Sigmoid colon (tissue), 4 donors: ENCODE measurements around the gene HABP4.

ENCODE experiments used
- EP300 ChIP-seq, 4 donors: sonication (generic); formaldehyde crosslinking; IDR thresholded peaks; one replicate each; pipeline ENCODE4 v1.6.1; 2017; ENCODE audit warnings: antibody characterized with exemption in 4 of 4
- POLR2A ChIP-seq, 2 donors: fragments of 450-650 bp; IDR thresholded peaks; one replicate each; pipeline ENCODE4 v1.6.1; 2016; ENCODE audit warnings: antibody characterized with exemption in 2 of 2, mild to moderate bottlenecking in 2 of 2, moderate library complexity in 2 of 2
- POLR2AphosphoS5 ChIP-seq, 4 donors: sonication (generic); formaldehyde crosslinking; IDR thresholded peaks; one replicate each; pipeline ENCODE4 v1.6.1; 2017; ENCODE audit warnings: antibody characterized with exemption in 4 of 4
- TF ChIP-seq, protein P1 (sequence below), 4 experiments: fragments of 450-650 bp in 3 of 4; fragments of 200-600 bp in 1 of 4; IDR thresholded peaks; one replicate each; pipeline ENCODE4 v1.5.1; 2016 to 2019; ENCODE audit warnings: antibody characterized with exemption in 4 of 4, mild to moderate bottlenecking in 3 of 4, moderate library complexity in 2 of 4

DNA sequence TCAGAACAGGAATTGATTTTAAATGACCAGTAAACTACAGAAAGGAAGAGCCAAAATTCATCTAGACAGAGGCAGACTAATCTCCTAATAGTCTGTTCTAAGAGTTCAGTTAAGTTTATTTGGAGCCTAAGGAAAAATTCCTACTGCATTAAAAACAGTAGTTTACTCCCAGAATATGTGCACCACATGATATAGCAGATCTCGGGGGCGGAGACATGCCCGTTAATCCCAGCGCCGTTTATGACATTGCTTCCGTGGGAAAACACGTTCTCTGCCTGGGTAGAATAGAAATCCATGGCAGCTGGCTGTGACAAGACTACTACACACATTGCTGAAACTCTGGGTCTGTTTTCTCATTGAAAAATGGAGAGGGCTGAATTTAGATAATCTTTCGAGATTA lies 11.4 kb downstream of the HABP4 start:
- TF ChIP-seq, protein P1, sequence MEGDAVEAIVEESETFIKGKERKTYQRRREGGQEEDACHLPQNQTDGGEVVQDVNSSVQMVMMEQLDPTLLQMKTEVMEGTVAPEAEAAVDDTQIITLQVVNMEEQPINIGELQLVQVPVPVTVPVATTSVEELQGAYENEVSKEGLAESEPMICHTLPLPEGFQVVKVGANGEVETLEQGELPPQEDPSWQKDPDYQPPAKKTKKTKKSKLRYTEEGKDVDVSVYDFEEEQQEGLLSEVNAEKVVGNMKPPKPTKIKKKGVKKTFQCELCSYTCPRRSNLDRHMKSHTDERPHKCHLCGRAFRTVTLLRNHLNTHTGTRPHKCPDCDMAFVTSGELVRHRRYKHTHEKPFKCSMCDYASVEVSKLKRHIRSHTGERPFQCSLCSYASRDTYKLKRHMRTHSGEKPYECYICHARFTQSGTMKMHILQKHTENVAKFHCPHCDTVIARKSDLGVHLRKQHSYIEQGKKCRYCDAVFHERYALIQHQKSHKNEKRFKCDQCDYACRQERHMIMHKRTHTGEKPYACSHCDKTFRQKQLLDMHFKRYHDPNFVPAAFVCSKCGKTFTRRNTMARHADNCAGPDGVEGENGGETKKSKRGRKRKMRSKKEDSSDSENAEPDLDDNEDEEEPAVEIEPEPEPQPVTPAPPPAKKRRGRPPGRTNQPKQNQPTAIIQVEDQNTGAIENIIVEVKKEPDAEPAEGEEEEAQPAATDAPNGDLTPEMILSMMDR (IDR thresholded peaks at IDR 0.05), result no peak
- no peak for TF ChIP-seq POLR2A (IDR thresholded peaks at IDR 0.05)
- no peak for TF ChIP-seq POLR2AphosphoS5 (IDR thresholded peaks at IDR 0.05)
- TF ChIP-seq EP300 (IDR thresholded peaks at IDR 0.05), result no peak
